Smooth muscle cell (in vitro differentiated cells): ENCODE measurements around the gene ABCC4. TPM values are rescaled to one million over a fixed set of nuclear protein-coding genes. Genes with fewer than 3 reads are reported as not detected.

Source experiments
- DNase-seq: peaks from one replicate; lab custom pipeline; 2025; ENCODE audit not compliant: unreplicated experiment; lab: John Stamatoyannopoulos, UW
- H2AFZ ChIP-seq: fragments of 200-600 bp; sonication (generic); 2 replicates; pipeline ENCODE4 v1.6.0; 2016; ENCODE audit warnings: antibody characterized with exemption, low read depth, mild to moderate bottlenecking
- H3F3A ChIP-seq: fragments of 200-600 bp; sonication (generic); 2 replicates; pipeline ENCODE4 v1.6.0; 2017; ENCODE audit warnings: antibody characterized with exemption, low read depth
- H3K27ac ChIP-seq: fragments of 200-600 bp; sonication (generic); 2 replicates; pipeline ENCODE4 v1.5.1; 2016; ENCODE audit warnings: low read depth, mild to moderate bottlenecking
- H3K27me3 ChIP-seq: fragments of 200-600 bp; sonication (generic); 2 replicates; pipeline ENCODE4 v1.6.1; 2016; ENCODE audit warnings: low read depth, mild to moderate bottlenecking
- H3K36me3 ChIP-seq: fragments of 200-600 bp; sonication (generic); 2 replicates; pipeline ENCODE4 v1.5.1; 2016; ENCODE audit warnings: low read depth
- H3K4me1 ChIP-seq: fragments of 200-600 bp; sonication (generic); 2 replicates; pipeline ENCODE4 v1.5.1; 2016; ENCODE audit warnings: low read depth
- H3K4me2 ChIP-seq: fragments of 200-600 bp; sonication (generic); 2 replicates; pipeline ENCODE4 v1.6.0; 2016; ENCODE audit warnings: mild to moderate bottlenecking
- H3K4me3 ChIP-seq: fragments of 200-600 bp; sonication (generic); 2 replicates; pipeline ENCODE4 v1.5.1; 2016; ENCODE audit warnings: mild to moderate bottlenecking
- H3K79me2 ChIP-seq: fragments of 200-600 bp; sonication (generic); 2 replicates; pipeline ENCODE4 v1.6.0; 2016; ENCODE audit warnings: low read depth, mild to moderate bottlenecking
- H3K9ac ChIP-seq: fragments of 200-600 bp; sonication (generic); 2 replicates; pipeline ENCODE4 v1.6.0; 2016; ENCODE audit warnings: low read depth
- H3K9me3 ChIP-seq: fragments of 200-600 bp; sonication (generic); replicated peaks from 2 replicates; pipeline ENCODE4 v1.5.1; 2016; ENCODE audit warnings: low read depth
- H4K20me1 ChIP-seq: fragments of 200-600 bp; sonication (generic); 2 replicates; pipeline ENCODE4 v1.6.0; 2016; ENCODE audit warnings: low read depth
- WGBS: methylation state at CpG from one replicate; pipeline ENCODE4 v1.1.7; 2016; ENCODE audit warnings: low lambda C conversion rate; 5-methylcytosine and 5-hydroxymethylcytosine counted together
- polyA plus RNA-seq: library from polyadenylated mRNA; unstranded; fragments of >200 nt; fragmentation: Nextera tagmentation; extraction: Ambion mirVana; gene quantifications from 2 replicates; pipeline ENCODE4 v1.2.1, GENCODE V29; 2016
- total RNA-seq: library from RNA; depleted of rRNA; stranded (reverse); fragments of >200 nt; gene quantifications from 2 replicates; pipeline ENCODE4 v1.2.3, GENCODE V29; 2014
- TF ChIP-seq, protein P1 (sequence below): fragments of 200-600 bp; sonication (generic); IDR thresholded peaks from 2 replicates; pipeline ENCODE4 v1.5.1; 2017; ENCODE audit warnings: borderline replicate concordance, mild to moderate bottlenecking, antibody characterized with exemption; ENCODE audit not compliant: insufficient read depth, poor library complexity, severe bottlenecking

Gene ABCC4
- total and polyA plus RNA-seq, 2 experiments from 2014 or later = 11.9 to 37.7 TPM

DNA sequence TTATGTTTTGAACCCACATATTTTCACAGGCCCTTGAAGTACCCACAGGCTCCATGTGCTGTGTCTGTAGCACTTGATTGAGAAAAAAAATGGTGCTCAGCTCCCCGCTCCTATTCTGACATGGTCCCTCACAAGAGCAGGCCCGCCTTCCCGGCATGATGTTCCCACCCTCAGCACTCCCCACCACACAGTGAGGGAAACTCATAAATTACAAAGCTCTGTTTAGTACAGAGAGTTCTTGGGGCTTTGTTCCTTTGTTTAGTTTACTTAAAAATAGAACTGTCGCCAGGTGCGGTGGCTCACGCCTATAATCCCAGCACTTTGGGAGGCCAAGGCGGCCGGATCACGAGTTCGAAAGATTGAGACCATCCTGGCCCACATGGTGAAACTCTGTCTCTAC lies 25.9 kb upstream of the ABCC4 start:
- Histone ChIP-seq H2AFZ (no peak overlapping the region), H4K20me1 (no peaks in the 10 kb centered on the region), H3K9me3 (no peaks in the 10 kb centered on the region), H3K9ac (no peak overlapping the region), H3K36me3 (no peaks in the 10 kb centered on the region), H3F3A (no peaks in the 10 kb centered on the region), H3K4me3 (no peak overlapping the region), H3K79me2 (no peaks in the 10 kb centered on the region), H3K4me2 (no peak overlapping the region), H3K27ac (no peak overlapping the region), H3K27me3 (no peaks in the 10 kb centered on the region), H3K4me1 (no peaks in the 10 kb centered on the region)
- WGBS = 95% methylated on average over 10 of the region's 10 CpGs
- TF ChIP-seq, protein P1, sequence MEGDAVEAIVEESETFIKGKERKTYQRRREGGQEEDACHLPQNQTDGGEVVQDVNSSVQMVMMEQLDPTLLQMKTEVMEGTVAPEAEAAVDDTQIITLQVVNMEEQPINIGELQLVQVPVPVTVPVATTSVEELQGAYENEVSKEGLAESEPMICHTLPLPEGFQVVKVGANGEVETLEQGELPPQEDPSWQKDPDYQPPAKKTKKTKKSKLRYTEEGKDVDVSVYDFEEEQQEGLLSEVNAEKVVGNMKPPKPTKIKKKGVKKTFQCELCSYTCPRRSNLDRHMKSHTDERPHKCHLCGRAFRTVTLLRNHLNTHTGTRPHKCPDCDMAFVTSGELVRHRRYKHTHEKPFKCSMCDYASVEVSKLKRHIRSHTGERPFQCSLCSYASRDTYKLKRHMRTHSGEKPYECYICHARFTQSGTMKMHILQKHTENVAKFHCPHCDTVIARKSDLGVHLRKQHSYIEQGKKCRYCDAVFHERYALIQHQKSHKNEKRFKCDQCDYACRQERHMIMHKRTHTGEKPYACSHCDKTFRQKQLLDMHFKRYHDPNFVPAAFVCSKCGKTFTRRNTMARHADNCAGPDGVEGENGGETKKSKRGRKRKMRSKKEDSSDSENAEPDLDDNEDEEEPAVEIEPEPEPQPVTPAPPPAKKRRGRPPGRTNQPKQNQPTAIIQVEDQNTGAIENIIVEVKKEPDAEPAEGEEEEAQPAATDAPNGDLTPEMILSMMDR = no peak
- no peak for DNase-seq

DNA sequence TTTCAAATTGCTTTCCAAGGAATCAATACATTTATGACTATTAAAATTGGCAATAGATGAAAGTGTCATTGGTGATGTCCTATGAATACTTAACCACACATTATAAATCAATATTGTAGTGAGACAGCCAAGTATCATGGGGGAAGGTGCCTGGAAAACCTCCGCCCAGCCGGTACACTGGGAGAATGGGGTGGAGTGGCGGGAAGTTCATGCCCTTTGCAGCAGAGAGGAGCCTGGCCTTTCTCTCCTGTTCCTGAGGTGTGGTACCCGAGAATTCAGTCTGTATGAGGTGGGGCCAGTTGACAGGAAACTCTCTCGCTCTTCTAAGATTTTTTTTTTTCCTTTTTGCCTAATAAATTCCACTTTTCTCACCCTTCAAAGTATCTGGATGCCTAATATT lies 25.4 kb upstream of the ABCC4 start:
- Histone ChIP-seq H3K4me1 (no peaks in the 10 kb centered on the region), H3K9me3 (no peaks in the 10 kb centered on the region), H3K4me2 (no peak overlapping the region), H3K9ac (no peak overlapping the region), H2AFZ (no peak overlapping the region), H3K27me3 (no peaks in the 10 kb centered on the region), H4K20me1 (no peaks in the 10 kb centered on the region), H3K27ac (no peak overlapping the region), H3K36me3 (no peaks in the 10 kb centered on the region), H3K4me3 (no peak overlapping the region), H3K79me2 (no peaks in the 10 kb centered on the region), H3F3A (no peaks in the 10 kb centered on the region)
- 92% methylated on average over 5 of the region's 5 CpGs for WGBS
- TF ChIP-seq, protein P1 = no peak
- DNase-seq = no peak

DNA sequence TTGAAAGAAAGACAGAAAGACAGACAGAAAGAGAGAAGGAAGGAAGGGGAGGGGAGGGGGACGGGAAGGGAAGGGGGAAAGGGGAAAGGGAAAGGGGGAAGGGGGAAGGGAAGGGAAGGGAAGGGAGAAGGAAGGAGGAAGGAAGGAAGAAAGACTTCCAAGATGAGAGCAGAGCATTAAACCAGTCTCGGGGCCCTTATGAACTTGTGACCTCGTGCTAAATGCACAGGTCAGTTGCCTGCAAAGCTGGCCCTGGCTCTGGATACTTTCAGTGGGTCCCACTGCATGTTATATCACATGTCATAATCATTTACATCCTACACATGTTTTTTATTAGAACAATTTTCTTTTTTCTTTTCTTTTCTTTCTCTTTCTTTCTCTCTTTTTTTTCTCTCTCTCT lies 24.2 kb upstream of the ABCC4 start:
- H3K36me3 ChIP-seq = no peaks in the 10 kb centered on the region
- H3K27ac ChIP-seq = no peak overlapping the region
- no peak overlapping the region for H3K4me3 ChIP-seq
- H3K9ac ChIP-seq = no peak overlapping the region
- 96% methylated on average over 2 of the region's 3 CpGs for WGBS
- H3K4me2 ChIP-seq = no peak overlapping the region
- no peaks in the 10 kb centered on the region for H3K4me1 ChIP-seq
- no peak overlapping the region for H2AFZ ChIP-seq
- H3K79me2 ChIP-seq = no peaks in the 10 kb centered on the region
- no peaks in the 10 kb centered on the region for H4K20me1 ChIP-seq
- H3F3A ChIP-seq = no peaks in the 10 kb centered on the region
- TF ChIP-seq, protein P1 = no peak
- DNase-seq = no peak
- H3K27me3 ChIP-seq = no peaks in the 10 kb centered on the region
- H3K9me3 ChIP-seq = no peaks in the 10 kb centered on the region

DNA sequence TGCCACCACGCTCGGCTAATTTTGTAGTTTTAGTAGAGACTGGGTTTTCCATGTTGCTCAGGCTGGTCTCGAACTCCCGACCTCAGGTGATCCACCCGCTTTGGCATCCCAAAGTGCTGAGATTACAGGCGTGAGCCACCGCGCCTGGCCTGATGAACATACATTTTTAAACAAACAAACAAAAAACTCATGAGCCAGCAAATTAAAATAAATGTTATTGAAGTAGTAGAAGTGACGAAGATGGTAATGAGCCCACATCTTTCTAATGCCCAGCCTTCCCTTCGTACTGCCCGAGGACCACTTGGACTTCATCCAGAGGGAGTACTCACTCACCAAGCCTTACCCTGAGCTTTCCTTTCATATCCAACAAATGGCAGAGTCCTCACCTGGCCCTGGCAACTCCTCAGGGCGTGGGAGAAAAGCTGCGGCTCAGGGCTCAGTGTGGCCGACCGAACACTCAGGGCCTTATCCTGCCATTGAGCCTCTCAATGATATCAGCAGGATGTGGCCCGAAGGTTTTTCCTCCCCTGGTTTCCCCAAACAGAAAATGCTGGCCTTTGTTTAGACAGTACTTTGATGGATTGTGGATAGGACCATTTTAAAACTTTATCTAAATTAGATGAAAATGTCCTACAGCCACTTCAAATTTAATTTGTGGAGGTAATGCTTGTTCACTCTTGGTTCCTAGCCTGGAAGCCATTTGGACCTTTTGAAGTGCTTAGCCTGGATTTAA lies 22.8 kb upstream of the ABCC4 start:
- no peak for DNase-seq
- no peaks in the 10 kb centered on the region for H3K36me3 ChIP-seq
- H4K20me1 ChIP-seq = no peaks in the 10 kb centered on the region
- TF ChIP-seq, protein P1 = no peak
- H3K27me3 ChIP-seq = no peaks in the 10 kb centered on the region
- H3K4me3 ChIP-seq = no peak overlapping the region
- no peak overlapping the region for H2AFZ ChIP-seq
- no peak overlapping the region for H3K4me2 ChIP-seq
- 70% methylated on average over 16 of the region's 16 CpGs for WGBS
- H3K27ac ChIP-seq = no peak overlapping the region
- no peaks in the 10 kb centered on the region for H3K4me1 ChIP-seq
- no peaks in the 10 kb centered on the region for H3K9me3 ChIP-seq
- no peaks in the 10 kb centered on the region for H3K79me2 ChIP-seq
- H3F3A ChIP-seq = no peaks in the 10 kb centered on the region
- H3K9ac ChIP-seq = no peak overlapping the region
